Cardiac muscle cell (in vitro differentiated cells and primary cell): Measurements from ENCODE around the gene PTH2. TPM values are rescaled to one million over a fixed set of nuclear protein-coding genes. Genes with fewer than 3 reads are reported as not detected.
"Not testable (repeated sequence)": the region's sequence is repeated elsewhere in the genome, so short reads cannot be mapped to it uniquely, and the experiment has no call there.

ENCODE experiments used
- DNase-seq, 2 donors: peaks; one replicate each; pipeline versions ENCODE4 v3.0.0 to v3.0.0-alpha.2; 2010 to 2017; ENCODE audit warnings: low read depth in 1 of 2, low spot score in 1 of 2
- H3K27ac ChIP-seq: fragments of 200-600 bp; sonication (generic); 2 replicates; pipeline ENCODE4 v1.5.1; 2016
- H3K27me3 ChIP-seq: fragments of 200-600 bp; sonication (generic); 2 replicates; pipeline ENCODE4 v1.6.0; 2016; ENCODE audit warnings: control low read depth
- H3K36me3 ChIP-seq: fragments of 200-600 bp; sonication (generic); 2 replicates; pipeline ENCODE4 v1.5.1; 2016; ENCODE audit warnings: control low read depth
- H3K4me1 ChIP-seq: fragments of 200-600 bp; sonication (generic); 2 replicates; pipeline ENCODE4 v1.8.1; 2017; ENCODE audit warnings: low read depth, mild to moderate bottlenecking, mixed run types
- H3K4me3 ChIP-seq: fragments of 200-600 bp; sonication (generic); 2 replicates; pipeline ENCODE4 v1.5.1; 2016; ENCODE audit warnings: mild to moderate bottlenecking
- H3K9me3 ChIP-seq: fragments of 200-600 bp; sonication (generic); 2 replicates; pipeline ENCODE4 v1.5.1; 2017; ENCODE audit warnings: low read depth, mild to moderate bottlenecking, control low read depth
- polyA plus RNA-seq: library from polyadenylated mRNA; unstranded; fragments of >200 nt; fragmentation: Nextera tagmentation; extraction: Ambion mirVana; gene quantifications from 2 replicates; pipeline ENCODE4 v1.2.1, GENCODE V29; 2016
- total RNA-seq: library from RNA; depleted of rRNA; stranded (reverse); fragments of >200 nt; gene quantifications from 2 replicates; pipeline ENCODE4 v1.2.3, GENCODE V29; 2016
- TF ChIP-seq, protein P1 (sequence below): IDR thresholded peaks from 2 replicates; pipeline ENCODE4 v1.5.1; 2012; ENCODE audit warnings: low read depth, mild to moderate bottlenecking, low read length

Gene PTH2
- total and polyA plus RNA-seq, 2 experiments from 2014 or later, result 6.2 to 10.0 TPM

DNA sequence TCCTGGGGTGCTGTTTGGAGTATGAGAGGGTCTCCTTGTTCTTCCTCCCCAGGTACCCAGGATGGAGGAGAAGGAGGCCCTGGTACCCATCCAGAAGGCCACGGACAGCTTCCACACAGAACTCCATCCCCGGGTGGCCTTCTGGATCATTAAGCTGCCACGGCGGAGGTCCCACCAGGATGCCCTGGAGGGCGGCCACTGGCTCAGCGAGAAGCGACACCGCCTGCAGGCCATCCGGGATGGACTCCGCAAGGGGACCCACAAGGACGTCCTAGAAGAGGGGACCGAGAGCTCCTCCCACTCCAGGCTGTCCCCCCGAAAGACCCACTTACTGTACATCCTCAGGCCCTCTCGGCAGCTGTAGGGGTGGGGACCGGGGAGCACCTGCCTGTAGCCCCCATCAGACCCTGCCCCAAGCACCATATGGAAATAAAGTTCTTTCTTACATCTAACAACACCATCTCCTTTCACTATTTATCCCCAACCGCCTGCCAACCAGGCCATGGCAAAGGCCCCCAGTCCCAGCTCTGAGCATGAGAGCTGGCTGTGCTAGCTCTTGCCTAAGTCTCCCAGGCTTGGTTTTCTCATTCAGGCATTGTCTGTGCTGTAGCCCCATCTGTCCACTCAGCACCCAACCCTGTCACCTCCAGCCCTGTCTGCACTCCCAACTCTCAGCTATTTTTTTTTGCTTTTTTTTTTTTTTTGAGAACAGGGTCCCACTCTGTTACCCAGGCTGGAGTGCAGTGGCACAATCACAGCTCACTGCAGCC, 48.4 kb downstream of the PTH2 start:
- no peak overlapping the region for H3K27ac ChIP-seq
- no peaks in the 10 kb centered on the region for H3K4me1 ChIP-seq
- TF ChIP-seq, protein P1, sequence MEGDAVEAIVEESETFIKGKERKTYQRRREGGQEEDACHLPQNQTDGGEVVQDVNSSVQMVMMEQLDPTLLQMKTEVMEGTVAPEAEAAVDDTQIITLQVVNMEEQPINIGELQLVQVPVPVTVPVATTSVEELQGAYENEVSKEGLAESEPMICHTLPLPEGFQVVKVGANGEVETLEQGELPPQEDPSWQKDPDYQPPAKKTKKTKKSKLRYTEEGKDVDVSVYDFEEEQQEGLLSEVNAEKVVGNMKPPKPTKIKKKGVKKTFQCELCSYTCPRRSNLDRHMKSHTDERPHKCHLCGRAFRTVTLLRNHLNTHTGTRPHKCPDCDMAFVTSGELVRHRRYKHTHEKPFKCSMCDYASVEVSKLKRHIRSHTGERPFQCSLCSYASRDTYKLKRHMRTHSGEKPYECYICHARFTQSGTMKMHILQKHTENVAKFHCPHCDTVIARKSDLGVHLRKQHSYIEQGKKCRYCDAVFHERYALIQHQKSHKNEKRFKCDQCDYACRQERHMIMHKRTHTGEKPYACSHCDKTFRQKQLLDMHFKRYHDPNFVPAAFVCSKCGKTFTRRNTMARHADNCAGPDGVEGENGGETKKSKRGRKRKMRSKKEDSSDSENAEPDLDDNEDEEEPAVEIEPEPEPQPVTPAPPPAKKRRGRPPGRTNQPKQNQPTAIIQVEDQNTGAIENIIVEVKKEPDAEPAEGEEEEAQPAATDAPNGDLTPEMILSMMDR, result no peak
- H3K27me3 ChIP-seq, result no peaks in the 10 kb centered on the region
- DNase-seq, result no peak
- H3K4me3 ChIP-seq, result no peak overlapping the region
- H3K36me3 ChIP-seq, result no peaks in the 10 kb centered on the region
- no peaks in the 10 kb centered on the region for H3K9me3 ChIP-seq

DNA sequence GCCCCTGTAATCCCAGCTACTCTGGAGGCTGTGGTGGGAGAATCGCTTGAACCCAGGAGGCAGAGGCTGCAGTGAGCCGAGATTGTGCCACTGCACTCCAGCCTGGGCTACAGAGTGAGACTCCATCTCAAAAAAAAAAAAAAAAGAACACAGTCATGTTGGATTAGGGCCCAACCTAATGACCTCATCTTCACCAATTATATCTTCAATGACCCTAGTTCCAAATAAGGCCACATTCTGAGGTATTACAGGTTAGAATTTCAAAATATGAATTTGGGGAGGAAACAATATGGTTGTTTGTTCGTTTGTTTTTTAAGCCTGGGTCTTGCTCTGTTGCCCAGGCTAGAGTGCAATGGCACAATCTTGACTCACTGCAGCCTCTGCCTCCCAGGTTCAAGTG, 50.1 kb downstream of the PTH2 start:
- not testable (repeated sequence) for H3K27ac ChIP-seq, DNase-seq, H3K9me3 ChIP-seq, H3K36me3 ChIP-seq, H3K4me1 ChIP-seq, H3K4me3 ChIP-seq, H3K27me3 ChIP-seq

Other genes with a start within 250 kb of the PTH2 start
- gene SLC6A16, start 98.2 kb downstream of the PTH2 start, total RNA-seq, result 1.6 and 2.8 TPM in 2 replicates
- 4.0 and 6.5 TPM in 2 replicates for gene SLC6A16, start 98.2 kb downstream of the PTH2 start, polyA plus RNA-seq
- gene CD37, start 88.0 kb downstream of the PTH2 start, total RNA-seq, result not detected in 2 replicates
- gene CD37, start 88.0 kb downstream of the PTH2 start, polyA plus RNA-seq, result 11.9 and 17.9 TPM in 2 replicates
- gene TEAD2, start 61.0 kb downstream of the PTH2 start, total RNA-seq, result 84.3 and 108 TPM in 2 replicates
- 82.9 and 111 TPM in 2 replicates for gene TEAD2, start 61.0 kb downstream of the PTH2 start, polyA plus RNA-seq
- 11.0 and 12.7 TPM in 2 replicates for gene DKKL1, start 59.6 kb downstream of the PTH2 start, total RNA-seq
- 14.0 and 17.6 TPM in 2 replicates for gene DKKL1, start 59.6 kb downstream of the PTH2 start, polyA plus RNA-seq
- gene KASH5, start 35.2 kb downstream of the PTH2 start, total RNA-seq, result 0.27 TPM in 1 of 2 replicates, not detected in the other
- 1.2 TPM in 1 of 2 replicates, not detected in the other for gene KASH5, start 35.2 kb downstream of the PTH2 start, polyA plus RNA-seq
- gene GFY, start 1.9 kb upstream of the PTH2 start, total RNA-seq, result 1.8 and 2.0 TPM in 2 replicates
- 5.0 and 8.4 TPM in 2 replicates for gene GFY, start 1.9 kb upstream of the PTH2 start, polyA plus RNA-seq
- 1.6 and 2.2 TPM in 2 replicates for gene SLC17A7, start 18.1 kb upstream of the PTH2 start, total RNA-seq
- gene SLC17A7, start 18.1 kb upstream of the PTH2 start, polyA plus RNA-seq, result 0.77 and 1.2 TPM in 2 replicates
- 145 and 200 TPM in 2 replicates for gene PIH1D1, start 28.4 kb upstream of the PTH2 start, total RNA-seq
- 139 and 156 TPM in 2 replicates for gene PIH1D1, start 28.4 kb upstream of the PTH2 start, polyA plus RNA-seq
- 46.4 and 54.3 TPM in 2 replicates for gene ALDH16A1, start 29.8 kb upstream of the PTH2 start, total RNA-seq
- gene ALDH16A1, start 29.8 kb upstream of the PTH2 start, polyA plus RNA-seq, result 24.1 and 37.3 TPM in 2 replicates
- 0.28 and 2.0 TPM in 2 replicates for gene FLT3LG, start 50.8 kb upstream of the PTH2 start, total RNA-seq
- gene FLT3LG, start 50.8 kb upstream of the PTH2 start, polyA plus RNA-seq, result 0.86 and 2.6 TPM in 2 replicates
- gene RPL13A, start 64.2 kb upstream of the PTH2 start, total RNA-seq, result 2,232 and 2,350 TPM in 2 replicates
- gene RPL13A, start 64.2 kb upstream of the PTH2 start, polyA plus RNA-seq, result 752 and 964 TPM in 2 replicates
- gene RPS11, start 73.0 kb upstream of the PTH2 start, total RNA-seq, result 2,191 and 3,526 TPM in 2 replicates
- gene RPS11, start 73.0 kb upstream of the PTH2 start, polyA plus RNA-seq, result 619 and 678 TPM in 2 replicates
- 48.8 and 61.4 TPM in 2 replicates for gene FCGRT, start 89.2 kb upstream of the PTH2 start, total RNA-seq
- 54.7 and 62.2 TPM in 2 replicates for gene FCGRT, start 89.2 kb upstream of the PTH2 start, polyA plus RNA-seq
- gene RCN3, start 104.6 kb upstream of the PTH2 start, total RNA-seq, result 12.8 and 15.2 TPM in 2 replicates
- 9.4 and 10.5 TPM in 2 replicates for gene RCN3, start 104.6 kb upstream of the PTH2 start, polyA plus RNA-seq
- gene NOSIP, start 157.1 kb upstream of the PTH2 start, total RNA-seq, result 120 and 132 TPM in 2 replicates
- gene NOSIP, start 157.1 kb upstream of the PTH2 start, polyA plus RNA-seq, result 181 and 193 TPM in 2 replicates
- gene PRRG2, start 157.9 kb upstream of the PTH2 start, total RNA-seq, result 0.67 and 8.2 TPM in 2 replicates
- 0.10 and 0.29 TPM in 2 replicates for gene PRRG2, start 157.9 kb upstream of the PTH2 start, polyA plus RNA-seq
- 18.2 and 24.7 TPM in 2 replicates for gene PRR12, start 167.7 kb upstream of the PTH2 start, total RNA-seq
- gene PRR12, start 167.7 kb upstream of the PTH2 start, polyA plus RNA-seq, result 3.9 and 5.1 TPM in 2 replicates
- gene RRAS, start 216.7 kb upstream of the PTH2 start, total RNA-seq, result 41.3 and 42.6 TPM in 2 replicates
- 80.1 and 88.1 TPM in 2 replicates for gene RRAS, start 216.7 kb upstream of the PTH2 start, polyA plus RNA-seq
- 66.9 and 71.0 TPM in 2 replicates for gene SCAF1, start 218.8 kb upstream of the PTH2 start, total RNA-seq
- 16.4 and 19.3 TPM in 2 replicates for gene SCAF1, start 218.8 kb upstream of the PTH2 start, polyA plus RNA-seq
- 137 and 145 TPM in 2 replicates for gene IRF3, start 242.4 kb upstream of the PTH2 start, total RNA-seq
- gene IRF3, start 242.4 kb upstream of the PTH2 start, polyA plus RNA-seq, result 37.6 and 38.4 TPM in 2 replicates
- 39.4 and 41.3 TPM in 2 replicates for gene BCL2L12, start 242.5 kb upstream of the PTH2 start, total RNA-seq
- gene BCL2L12, start 242.5 kb upstream of the PTH2 start, polyA plus RNA-seq, result 55.5 and 59.4 TPM in 2 replicates